ENCODE measurements around the gene ZNF516. TPM values are rescaled to one million over a fixed set of nuclear protein-coding genes. Genes with fewer than 3 reads are reported as not detected.

Gene ZNF516
- total RNA-seq, 1 experiment from 2014 or later, result 4.1 TPM

DNA sequence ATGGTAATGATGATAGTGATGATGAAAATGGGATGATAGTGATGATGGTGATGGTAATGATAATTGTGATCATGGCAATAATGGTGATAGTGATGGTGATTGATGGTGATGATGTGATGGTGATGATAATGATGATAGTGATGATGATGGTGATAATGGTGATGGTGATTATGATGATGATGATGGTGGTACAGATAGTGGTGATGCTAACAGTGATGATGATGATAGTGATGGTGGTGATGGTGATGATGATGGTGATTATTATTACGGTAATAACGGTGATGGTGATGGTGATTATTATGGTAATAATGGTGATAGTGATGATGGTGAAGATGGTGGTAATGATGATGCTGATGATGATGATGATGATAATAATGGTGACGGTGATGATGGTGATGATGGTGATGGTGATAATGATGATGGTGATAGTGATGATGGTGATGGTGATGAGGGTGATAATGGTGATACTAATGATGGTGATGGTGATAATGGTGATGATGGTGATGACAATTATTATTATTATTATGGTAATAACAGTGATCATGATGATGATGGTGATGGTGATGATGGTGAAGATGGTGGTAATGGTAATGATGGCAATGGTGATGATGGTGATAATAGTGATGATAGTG lies 151.0 kb downstream of the ZNF516 start:
- no peak for DNase-seq (ENCODE audit: low read depth)

GRCh38 chr18:76340410-76340809 lies 154.6 kb downstream of the ZNF516 start:
- no peak for DNase-seq (ENCODE audit: low read depth)

- DNase-seq (ENCODE audit: low read depth), result no peak
Measured at GRCh38 chr18:76339246-76339620, 155.8 kb downstream of the ZNF516 start.

DNA sequence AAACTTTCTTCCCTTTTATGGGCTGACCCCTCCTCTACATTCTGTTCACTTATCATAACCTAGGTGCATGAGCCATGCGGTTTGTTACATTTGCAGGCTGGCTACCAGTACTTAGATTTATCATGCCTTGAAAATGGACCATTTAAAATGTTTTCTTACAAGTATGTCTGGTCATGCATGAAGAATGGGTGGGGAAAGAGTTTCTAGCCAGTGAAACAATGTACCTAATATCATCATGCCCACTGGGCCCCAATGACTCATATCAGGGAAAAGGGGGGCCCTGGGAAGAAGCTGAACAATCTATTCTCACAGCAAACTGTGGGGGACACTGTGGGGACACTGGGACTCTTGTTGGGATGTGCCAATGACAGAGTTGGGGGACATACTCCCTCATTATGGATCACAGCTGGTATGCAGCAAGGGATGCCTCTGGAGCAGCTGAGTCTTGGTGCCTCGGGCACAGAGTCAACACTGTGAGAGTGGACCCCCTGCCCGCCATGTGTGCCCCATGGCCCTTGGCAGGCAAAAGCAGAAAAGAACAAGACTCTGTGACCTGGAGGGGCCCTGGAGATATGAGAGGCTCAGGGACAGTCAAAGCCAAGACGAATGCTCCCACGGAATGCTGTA lies 156.3 kb downstream of the ZNF516 start:
- DNase-seq (ENCODE audit: low read depth), result no peak

GRCh38 chr18:76338088-76338487 lies 157.0 kb downstream of the ZNF516 start:
- no peak for DNase-seq (ENCODE audit: low read depth)

DNA sequence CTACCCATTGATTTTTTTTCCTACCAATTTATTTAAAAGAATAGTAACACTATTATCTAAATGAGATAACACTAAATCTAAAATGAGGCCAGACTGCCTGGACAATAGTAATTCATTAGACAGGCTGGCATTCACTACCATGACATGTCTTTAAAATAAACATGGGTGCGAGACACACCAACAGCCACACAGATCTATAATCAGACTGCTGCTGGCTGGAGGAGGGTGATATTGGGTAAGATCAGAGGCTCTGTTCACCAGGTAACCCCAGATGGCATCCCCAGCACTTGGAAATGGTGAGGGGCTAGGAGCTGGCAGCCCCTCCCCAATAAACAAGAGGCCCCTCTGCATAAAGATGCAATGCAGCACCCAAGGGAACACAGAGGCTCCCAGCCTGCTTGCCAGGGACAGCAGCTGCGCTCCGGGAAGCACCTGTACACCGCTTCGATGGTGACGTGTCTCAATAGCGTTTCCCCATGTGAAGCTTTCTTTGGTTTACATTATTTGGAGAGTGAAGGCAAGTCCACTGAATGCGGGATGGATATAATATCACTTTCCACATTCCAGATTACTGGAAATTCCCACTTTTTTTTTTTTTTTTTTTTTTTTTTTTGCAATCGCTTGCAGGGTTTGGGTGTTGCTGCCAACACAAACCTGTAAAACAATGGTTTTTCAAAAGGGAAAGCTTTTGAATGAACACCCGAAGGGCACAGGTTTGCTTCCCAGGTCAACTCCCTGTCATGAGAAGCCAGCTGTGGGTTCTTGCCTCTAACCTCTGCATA lies 159.0 kb downstream of the ZNF516 start:
- DNase-seq (ENCODE audit: low read depth), result no peak

DNA sequence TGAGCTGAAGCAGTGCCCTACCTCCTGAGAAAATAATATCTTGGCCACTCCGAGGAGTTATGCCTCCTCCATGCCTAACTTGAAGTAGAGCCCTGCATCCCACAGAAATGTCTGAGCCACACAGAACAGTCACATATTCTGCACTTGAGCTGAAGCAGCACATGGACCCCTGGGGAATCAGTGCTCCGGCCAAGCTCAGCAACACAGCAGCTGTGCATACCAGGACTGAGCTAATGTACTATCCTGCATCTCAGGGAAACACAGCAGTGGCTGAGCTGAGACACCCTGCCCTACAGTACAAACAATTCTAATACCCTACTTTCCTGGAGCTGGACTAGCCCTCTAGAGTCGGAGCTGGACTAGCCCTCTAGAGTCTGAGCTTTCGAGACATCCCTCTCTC lies 166.9 kb downstream of the ZNF516 start:
- DNase-seq (ENCODE audit: low read depth), result no peak

- DNase-seq (ENCODE audit: low read depth), result no peak
Measured at GRCh38 chr18:76323891-76324290, 171.2 kb downstream of the ZNF516 start.

DNA sequence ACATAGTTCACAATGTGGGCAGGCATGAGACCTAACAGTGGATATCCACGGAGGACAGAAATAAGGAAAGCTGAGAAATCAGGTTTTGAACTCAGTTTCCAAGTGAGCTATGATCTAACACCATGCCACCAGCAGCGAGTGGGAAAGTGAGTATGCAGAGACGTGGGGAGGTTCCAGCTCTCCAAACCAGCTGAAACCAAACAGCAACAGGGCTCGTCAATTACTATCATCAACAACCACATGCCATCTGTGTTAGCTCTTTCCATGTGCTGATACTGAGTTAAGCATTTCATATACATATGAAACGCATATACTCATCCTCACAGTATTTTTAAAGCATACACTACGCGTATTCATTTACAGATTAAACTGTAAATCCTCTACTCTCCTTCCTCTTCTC lies 172.4 kb downstream of the ZNF516 start:
- no peak for DNase-seq (ENCODE audit: low read depth)

- DNase-seq (ENCODE audit: low read depth), result no peak
Measured at GRCh38 chr18:76319366-76319765, 175.7 kb downstream of the ZNF516 start.

DNA sequence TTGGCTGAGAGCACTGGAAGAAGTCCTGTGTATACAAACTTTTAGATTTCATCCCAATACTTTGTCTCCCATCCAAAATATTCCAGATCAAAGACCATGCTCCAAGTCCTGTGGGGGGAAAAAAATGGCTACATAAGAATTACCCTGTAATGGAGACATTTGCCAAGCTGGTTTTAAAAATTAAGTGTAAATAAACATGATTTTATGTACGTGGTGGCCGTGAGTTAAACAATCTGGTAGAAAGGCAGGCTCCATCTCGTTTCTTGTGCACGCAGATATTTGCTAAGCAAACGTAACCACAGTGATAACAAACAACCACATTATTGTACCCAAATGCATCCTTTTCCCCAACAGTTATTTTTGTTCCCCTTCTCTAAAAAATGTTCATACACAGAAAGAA lies 176.4 kb downstream of the ZNF516 start:
- DNase-seq (ENCODE audit: low read depth), result no peak

- DNase-seq (ENCODE audit: low read depth), result no peak
Measured at GRCh38 chr18:76317136-76317535, 177.9 kb downstream of the ZNF516 start.

- DNase-seq (ENCODE audit: low read depth), result no peak
Measured at GRCh38 chr18:76315722-76316230, 179.3 kb downstream of the ZNF516 start.

GRCh38 chr18:76314496-76314895 lies 180.5 kb downstream of the ZNF516 start:
- DNase-seq (ENCODE audit: low read depth), result no peak

DNA sequence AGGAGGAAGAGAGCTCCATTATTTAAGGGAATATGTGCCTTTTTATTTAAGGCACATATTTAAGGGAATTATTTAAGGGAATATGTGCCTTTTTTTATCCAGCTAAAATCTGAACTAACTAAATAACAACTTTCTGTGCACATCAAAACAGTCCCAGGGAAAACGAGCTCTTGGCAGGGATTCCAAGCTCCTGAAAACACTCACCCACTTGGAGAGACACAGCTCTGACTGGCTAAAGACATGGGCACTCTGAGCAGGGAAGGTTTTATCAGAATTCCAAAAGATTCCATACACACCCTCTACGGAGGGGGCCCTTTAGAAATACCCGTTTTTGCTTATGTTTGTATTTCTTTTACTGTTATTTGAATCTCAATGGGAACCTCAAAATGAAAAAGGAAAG lies 181.0 kb downstream of the ZNF516 start:
- DNase-seq (ENCODE audit: low read depth), result no peak

Measured in RPMI7951 (cell line).